IPS-NIHi11 (cell line): ENCODE results near the gene MBD6.

Experiments used
- DNase-seq: peaks from one replicate; pipeline ENCODE4 v3.0.0; 2012; ENCODE audit warnings: mixed read lengths, low spot score

Gene MBD6, protein sequence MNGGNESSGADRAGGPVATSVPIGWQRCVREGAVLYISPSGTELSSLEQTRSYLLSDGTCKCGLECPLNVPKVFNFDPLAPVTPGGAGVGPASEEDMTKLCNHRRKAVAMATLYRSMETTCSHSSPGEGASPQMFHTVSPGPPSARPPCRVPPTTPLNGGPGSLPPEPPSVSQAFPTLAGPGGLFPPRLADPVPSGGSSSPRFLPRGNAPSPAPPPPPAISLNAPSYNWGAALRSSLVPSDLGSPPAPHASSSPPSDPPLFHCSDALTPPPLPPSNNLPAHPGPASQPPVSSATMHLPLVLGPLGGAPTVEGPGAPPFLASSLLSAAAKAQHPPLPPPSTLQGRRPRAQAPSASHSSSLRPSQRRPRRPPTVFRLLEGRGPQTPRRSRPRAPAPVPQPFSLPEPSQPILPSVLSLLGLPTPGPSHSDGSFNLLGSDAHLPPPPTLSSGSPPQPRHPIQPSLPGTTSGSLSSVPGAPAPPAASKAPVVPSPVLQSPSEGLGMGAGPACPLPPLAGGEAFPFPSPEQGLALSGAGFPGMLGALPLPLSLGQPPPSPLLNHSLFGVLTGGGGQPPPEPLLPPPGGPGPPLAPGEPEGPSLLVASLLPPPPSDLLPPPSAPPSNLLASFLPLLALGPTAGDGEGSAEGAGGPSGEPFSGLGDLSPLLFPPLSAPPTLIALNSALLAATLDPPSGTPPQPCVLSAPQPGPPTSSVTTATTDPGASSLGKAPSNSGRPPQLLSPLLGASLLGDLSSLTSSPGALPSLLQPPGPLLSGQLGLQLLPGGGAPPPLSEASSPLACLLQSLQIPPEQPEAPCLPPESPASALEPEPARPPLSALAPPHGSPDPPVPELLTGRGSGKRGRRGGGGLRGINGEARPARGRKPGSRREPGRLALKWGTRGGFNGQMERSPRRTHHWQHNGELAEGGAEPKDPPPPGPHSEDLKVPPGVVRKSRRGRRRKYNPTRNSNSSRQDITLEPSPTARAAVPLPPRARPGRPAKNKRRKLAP

GRCh38 chr12:57522011-57522886 lies at the start of gene MBD6:
MBD6 (plus strand) TSS chr12:57522824; CDS start chr12:57524304, 1,480 bp downstream.
- DNase-seq = peak; percentile 96

DNA sequence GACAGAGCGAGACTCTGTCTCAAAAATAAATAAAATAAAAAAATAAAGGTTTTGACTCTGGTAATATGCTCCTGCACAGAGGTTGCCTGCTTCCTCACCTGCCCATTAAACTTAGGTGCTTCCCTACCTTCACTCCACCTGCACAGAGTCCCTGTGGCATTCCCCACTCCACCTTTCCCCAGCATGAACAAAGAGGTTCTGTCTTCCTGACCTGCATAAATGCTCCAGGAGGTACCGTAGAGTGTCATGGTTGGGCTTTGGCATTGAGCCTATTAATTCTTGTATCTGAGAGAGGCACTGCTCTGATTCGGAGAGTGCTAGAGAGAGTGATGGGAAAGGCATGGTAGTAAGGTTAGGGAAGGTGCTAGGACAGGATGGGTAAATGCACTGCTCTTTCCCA lies 49.2 kb upstream of the MBD6 start:
- DNase-seq = no peak

GRCh38 chr12:57473886-57474285 lies 48.7 kb upstream of the MBD6 start:
- no peak for DNase-seq

- no peak for DNase-seq
Measured at GRCh38 chr12:57474430-57474829, 48.2 kb upstream of the MBD6 start.

- DNase-seq = no peak
Measured at GRCh38 chr12:57474862-57475261, 47.8 kb upstream of the MBD6 start.

GRCh38 chr12:57475271-57476161 lies 47.1 kb upstream of the MBD6 start:
- peak; percentile 72 for DNase-seq

DNA sequence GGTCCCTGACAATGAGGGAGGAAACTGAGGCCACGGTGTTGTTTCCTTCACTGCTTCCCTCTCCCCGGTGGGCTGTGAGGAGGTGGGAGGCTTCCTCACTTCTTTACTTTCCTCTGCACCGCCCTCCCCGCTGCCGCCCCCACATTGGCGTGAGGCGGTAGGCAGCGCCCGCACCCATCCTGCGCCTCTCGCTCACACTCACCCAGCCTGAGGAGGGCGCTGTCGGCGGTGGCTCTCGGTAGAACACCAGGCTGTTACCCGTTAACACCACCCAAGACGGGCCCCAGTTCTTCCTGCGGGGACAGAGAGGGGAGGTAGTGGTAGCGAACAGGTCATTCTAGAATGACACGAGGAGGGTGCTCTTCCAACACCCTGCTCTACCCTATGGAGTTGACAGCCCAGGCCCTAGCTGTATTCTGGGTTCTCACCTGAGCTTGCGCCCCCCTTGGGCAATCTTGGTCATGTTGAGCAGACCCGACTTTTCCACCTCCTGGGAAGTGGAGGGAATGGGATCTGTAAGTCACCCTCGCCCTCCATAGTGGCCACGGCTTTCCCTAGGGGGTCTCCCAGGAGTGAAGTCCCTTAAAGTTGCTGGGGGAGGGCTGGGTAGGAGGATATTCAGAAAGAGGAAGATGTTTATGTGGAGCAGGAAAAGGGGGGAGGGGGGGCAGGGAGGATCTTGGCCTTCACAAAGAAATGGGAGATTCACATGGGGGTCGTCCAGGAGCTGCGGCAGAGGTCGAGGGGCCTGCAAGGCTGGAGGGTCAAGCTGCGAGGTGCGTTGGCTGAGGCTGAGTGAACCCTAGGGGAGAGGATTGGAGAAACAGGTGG lies 46.2 kb upstream of the MBD6 start:
- DNase-seq = peak; percentile 72

- no peak for DNase-seq
Measured at GRCh38 chr12:57476993-57477709, 45.5 kb upstream of the MBD6 start.

- DNase-seq = no peak
Measured at GRCh38 chr12:57477710-57478681, 44.6 kb upstream of the MBD6 start.

- no peak for DNase-seq
Measured at GRCh38 chr12:57479043-57479375, 43.6 kb upstream of the MBD6 start.

GRCh38 chr12:57479376-57480115 lies 43.1 kb upstream of the MBD6 start, which contains the start of gene ARHGAP9:
ARHGAP9 (minus strand) TSS chr12:57479866; CDS start chr12:57479406, 460 bp downstream.
- DNase-seq = no peak

- no peak for DNase-seq
Measured at GRCh38 chr12:57481671-57482070, 41.0 kb upstream of the MBD6 start.

GRCh38 chr12:57483466-57483865 lies 39.2 kb upstream of the MBD6 start:
- no peak for DNase-seq

GRCh38 chr12:57485695-57486094 lies 36.9 kb upstream of the MBD6 start:
- DNase-seq = no peak

DNA sequence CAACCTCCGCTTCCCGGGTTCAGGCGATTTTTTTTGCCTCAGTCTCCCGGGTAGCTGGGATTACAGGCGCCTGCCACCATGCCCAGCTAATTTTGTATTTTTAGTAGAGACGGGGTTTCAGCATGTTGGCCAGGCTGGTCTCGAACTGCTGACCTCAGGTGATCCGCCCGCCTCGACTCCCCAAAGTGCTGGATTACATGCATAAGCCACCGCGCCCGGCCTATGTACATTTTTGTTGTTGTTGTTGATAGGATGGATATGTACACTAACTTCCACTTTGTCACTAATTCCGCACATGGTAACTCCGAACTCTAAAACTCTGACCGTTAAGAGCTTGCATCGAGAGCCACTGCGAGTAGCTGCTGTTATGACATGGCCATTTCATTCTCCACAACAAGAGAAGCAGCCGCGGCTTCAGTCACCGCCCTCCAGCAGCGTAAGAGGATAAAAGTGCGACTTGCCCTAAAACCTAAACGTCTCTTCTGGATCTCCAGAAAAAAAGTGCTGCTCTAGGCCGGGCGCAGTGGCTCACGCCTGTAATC lies 35.5 kb upstream of the MBD6 start:
- DNase-seq = no peak

GRCh38 chr12:57487597-57488401 lies 34.8 kb upstream of the MBD6 start, which contains the start of gene MARS1:
MARS1 (plus strand) TSS chr12:57488068; CDS start chr12:57488091, 23 bp downstream.
- peak; percentile 93 for DNase-seq
